ENCODE results near the gene SGSM1.

Gene SGSM1

DNA sequence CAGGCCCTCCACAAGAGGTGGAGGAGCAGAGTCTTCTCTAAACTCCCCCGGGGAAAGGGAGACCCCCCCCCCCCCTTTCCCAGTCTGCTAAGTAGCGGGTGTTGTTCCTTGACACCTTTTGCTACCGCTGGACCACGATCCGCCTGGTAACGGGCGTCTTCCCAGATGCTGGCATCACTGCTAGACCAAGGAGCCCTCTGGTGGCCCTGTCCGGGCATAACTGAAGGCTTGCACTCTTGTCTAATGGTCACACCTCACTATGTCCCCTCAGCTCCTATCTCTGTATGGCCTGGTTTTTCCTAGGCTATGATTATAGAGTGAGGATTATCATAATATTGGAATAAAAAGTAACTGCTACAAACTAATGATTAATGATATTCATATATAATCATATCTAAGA lies 31.5 kb downstream of the SGSM1 start:
- DNase-seq, result peak in 2 of 51 donors; percentile 7 to 18

DNA sequence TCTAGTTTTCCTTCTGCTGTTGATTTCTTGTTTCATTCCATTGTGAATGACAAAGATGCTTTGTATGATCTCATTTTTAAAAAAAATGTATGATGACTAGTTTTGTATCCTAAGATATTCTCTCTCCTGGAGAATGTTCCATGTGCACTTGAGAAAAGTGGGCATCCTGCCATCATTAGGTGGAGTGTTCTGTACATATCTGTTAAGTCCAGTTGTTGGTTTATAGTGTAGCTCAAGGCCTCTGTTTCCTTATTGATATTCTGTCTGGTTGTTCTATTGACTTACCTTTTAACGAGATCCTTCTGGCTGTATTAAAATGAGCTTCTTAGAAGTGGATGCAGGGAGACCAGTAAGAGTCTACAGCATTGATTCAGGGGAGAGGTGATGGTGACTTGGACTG lies 35.2 kb downstream of the SGSM1 start:
- no peak for DNase-seq

DNA sequence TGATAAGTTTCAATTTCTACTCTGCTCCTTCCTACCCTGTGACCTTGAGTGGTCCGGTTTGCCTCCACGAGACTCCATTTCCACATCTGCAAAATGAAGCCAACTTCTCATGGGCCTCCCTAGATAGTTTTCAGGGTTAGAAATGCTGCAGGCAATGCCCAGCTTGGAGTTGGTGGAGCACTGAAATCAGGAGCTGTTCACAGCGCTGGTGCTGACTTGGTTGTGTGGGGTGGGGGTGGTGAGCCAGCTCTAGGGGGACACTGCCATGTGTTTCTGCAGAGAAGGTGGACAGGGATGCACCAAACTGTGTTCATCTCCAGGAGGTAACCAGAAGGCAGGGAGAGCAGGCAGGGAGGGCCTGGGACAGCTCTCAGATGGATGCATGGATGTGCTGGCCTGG lies 37.0 kb downstream of the SGSM1 start:
- DNase-seq, result no peak

DNA sequence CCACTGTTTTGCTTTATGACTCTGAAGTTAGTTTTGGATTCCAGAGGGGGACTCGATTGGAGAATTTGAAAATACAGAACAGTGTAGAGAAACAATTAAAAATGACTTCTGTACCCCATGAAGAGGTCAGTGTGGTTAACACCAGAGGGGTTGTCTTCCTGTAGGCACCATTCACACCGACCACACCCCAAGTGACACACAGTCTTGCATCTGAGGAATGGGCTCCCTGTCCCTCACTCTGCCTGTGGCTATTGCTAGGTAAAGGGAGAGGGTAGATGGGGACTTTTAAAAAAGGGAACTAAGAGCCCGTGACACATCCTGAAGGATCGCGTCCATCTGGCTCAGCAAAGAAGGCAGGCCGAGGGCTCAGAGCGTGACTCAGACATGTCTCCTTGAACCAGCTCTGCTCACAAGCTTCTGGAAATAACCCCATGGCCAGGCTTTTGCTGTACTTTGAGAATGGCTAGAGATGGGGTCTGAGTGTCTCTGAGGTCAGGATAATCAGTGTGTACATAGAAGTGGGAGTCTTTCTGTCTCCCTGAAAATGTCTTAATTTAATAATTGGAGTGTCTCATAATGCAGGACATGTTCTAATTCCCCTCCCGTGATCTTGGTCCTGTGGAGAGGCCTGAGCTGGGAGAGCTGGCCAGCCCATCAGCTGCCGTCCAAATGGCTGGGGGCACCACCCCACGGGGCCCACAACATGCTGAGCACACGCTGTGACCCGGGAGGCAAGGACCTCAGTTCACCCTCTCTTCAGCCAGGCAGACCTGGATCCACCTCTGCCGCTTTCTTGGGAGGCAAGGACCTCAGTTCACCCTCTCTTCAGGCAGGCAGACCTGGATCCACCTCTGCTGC lies 39.3 kb downstream of the SGSM1 start:
- peak in 1 of 51 donors; percentile 7 for DNase-seq

DNA sequence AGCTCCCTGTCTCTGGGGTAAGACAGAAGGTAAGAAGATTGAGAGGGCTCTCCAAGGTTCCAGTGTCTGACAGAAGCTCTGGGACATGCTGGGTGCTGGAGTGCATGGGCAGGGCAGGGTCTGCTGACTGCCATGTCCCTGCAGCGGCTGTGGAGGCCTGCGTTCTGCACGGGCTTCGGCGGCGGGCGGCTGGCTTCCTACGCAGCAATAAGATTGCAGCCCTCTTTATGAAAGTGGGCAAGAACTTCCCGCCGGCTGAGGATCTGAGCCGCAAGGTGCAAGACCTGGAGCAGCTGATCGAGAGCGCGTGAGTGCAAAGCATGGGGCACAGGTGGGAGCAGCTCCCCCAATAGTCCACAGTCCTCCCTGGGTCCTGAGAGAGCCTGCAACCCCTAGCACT lies 41.5 kb downstream of the SGSM1 start:
- no peak for DNase-seq

DNA sequence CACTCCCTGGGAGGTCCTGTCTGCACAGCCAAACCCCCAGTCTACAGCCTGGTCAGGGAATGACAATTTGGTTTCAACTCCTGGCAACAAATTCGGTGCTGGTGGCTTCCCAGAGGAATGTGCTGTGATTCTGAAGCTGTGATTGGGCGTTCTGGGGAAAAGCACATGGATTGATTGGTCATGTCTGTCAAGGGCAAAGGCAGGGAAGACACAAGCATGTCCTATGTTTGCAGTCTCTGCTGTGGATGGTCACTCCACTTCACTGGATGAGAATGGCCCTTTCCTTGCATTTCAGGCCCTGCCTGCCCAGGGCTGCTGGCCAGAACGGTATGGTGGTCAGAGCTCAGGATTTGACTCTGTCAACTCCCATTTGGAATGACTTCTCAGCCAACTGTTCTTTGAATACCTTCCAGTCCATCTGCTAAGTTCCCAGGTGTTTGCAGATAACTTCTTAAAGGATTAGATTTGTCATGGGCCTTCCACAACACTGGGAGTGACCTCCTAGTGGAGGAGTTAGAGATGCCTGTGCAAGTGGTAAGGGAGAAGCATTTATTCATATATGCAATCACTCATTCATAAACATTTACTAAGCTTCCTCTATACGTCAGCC lies 42.7 kb downstream of the SGSM1 start:
- no peak for DNase-seq

DNA sequence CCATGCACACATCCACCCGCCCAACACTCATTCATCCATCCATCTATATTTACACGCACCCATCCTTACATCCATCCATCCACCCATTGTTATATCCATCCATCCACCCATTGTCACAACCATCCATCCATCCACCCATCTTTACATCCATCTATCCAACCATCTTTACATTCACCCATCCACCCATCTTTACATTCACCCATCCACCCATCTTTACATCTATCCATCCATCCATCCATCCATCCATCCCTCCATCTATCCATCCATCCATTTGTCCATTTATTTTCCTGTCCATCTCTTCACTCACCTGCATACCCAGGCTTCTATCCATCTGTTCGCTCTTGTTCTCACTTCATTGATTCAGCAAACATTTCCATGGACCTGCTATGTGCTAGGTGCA lies 49.8 kb downstream of the SGSM1 start:
- no peak for DNase-seq

DNA sequence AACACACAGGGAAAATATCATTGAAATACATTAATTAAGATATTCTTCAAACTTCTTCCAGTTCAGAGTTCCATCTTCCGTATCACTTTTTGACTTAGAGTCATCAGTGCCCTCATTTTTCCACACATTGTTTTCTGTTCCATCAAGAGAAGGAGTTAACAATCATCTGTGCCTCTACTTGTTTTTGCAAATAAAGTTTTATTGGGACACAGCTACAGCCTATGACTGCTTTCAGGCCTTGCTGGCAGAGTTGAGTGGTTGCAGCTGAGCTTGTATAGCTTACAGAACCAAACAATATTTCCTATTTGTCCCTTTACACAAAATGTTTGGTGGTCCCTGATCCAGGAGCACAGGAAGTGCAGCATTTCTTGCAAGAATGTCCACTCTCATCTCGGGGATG lies 51.6 kb downstream of the SGSM1 start:
- DNase-seq, result no peak

DNA sequence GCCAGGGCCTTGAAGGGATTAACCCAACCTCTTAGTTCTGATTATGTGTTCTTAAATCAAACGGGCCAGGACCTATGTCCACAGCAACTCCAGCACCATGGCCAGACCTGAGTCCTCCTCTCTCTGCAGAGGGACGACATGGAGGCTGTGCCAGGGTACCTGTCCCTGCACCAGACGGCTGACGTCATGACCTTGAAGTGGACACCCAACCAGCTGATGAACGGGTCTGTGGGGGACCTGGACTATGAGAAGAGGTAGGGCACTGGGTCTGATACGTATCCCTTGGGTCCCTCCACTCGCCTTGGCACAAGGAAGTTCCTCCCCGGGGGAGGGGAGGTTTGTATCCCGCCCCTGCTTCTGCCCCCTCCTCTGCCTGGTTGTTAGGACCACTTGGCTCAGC lies 53.6 kb downstream of the SGSM1 start:
- DNase-seq, result no peak

DNA sequence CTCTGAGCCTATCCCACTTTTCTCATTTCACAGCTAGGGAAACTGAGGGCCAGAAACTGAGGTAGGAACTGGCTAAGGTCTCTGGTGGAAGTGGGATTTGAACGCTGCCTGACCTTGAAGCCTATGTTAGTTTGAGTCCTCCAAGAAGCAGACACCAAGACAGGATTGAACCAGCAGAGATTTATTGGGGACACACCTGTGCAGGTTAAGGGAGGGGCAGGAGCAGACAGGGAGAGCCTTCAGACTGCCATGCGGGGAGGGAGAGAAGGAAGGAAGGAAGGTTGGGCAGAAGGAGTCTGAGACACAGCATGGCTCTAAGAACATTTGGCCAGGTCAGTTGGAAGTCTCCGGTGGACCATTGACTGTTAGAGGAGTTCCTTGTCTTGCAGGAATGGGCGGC lies 59.5 kb downstream of the SGSM1 start:
- DNase-seq, result no peak

DNA sequence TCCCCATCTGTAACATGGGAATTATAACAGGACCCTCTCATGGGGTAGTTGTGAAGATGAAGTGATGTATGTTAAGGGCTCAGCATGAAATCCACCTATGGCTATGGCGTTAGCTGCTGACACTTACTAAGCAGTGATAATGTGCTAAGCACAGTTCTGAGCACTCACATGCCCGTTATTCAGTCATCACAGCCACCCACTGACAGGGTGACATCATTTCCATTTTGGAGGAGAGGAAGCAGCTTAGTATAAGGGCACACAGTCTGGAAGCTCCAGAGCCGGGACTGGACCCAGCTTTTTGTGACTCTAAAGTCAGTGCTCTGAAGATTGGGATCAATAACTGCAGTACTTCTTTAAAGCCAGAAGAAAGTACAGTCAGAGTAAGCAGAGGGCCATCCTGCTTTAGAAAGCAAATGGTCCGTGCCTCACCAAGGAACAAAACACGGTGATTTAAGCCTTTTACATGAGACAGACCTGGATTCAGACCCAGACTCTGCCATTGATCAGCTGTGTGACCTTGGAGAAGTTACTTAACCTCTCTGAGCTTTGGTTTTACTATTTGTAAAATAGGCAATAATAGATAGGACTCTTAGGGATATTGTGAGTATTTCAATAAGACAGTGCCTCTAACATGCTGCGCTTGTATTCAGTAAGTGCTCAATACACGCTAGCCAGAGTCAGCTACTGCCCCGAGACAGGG lies 61.5 kb downstream of the SGSM1 start:
- DNase-seq, result peak in 1 of 51 donors; percentile 37

DNA sequence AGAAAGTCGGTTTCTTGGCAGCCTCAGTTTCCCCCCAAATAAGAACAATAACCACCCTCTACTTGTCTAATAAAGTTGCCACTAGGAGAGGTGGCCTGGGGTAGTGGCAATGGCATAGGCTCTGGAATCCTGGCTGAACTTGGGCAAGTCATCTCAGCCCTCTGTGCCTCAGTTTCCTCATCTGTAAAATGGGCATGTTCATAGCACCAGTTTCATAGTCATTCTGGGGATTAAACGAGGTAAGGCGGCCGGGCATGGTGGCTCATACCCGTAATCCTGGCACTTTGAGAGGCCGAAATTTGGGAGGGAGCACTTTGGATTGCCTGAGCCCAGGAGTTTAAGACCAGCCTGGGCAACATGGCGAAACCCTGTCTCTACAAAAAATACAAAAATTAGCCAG lies 63.0 kb downstream of the SGSM1 start:
- DNase-seq, result no peak

DNA sequence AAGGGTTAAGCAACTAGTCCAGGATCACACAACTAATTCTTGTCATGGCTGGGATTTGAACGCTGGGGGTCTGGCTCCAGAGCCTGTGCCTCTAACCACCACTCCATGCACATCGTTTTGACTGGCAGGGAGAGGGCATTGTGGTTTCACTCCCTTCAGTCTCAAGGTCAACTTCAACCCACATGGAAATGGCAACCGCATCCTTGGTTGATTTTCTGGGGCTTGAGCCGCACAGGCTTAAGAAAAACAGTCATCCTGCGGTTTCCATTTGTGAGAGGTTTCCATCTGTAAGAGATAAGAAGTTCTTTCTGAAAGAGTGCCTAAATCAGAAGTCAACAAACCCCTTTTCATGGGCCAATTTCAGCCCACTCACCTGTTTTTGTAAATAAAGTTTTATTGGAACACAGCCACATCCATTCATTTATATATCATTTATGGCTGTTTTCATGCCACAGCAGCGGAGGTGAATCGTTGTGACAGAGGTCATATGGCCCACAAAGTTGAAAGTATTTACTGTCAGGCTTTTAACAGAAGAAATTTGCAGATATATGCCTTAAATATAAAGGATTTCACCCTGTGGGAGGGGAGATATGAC lies 65.7 kb downstream of the SGSM1 start:
- DNase-seq, result no peak

DNA sequence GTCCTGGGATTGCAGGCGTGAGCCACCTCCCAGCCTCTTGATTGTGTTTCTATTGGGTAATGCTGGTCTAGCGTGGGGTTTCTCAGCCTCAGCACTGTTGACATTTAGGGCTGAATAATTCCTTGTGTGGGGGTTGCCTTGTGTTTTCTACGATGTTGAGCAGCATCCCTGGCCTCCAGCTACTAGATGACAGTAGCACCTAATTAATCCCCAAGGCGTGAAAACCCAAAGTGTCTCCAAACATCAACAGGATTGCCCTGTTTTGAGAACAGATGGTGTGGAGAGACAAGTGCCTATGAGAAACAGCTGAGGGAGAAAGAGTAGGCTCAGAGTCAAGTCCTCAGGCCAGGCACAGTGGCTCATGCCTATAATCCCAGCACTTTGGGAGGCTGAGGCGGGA lies 67.2 kb downstream of the SGSM1 start:
- no peak for DNase-seq

DNA sequence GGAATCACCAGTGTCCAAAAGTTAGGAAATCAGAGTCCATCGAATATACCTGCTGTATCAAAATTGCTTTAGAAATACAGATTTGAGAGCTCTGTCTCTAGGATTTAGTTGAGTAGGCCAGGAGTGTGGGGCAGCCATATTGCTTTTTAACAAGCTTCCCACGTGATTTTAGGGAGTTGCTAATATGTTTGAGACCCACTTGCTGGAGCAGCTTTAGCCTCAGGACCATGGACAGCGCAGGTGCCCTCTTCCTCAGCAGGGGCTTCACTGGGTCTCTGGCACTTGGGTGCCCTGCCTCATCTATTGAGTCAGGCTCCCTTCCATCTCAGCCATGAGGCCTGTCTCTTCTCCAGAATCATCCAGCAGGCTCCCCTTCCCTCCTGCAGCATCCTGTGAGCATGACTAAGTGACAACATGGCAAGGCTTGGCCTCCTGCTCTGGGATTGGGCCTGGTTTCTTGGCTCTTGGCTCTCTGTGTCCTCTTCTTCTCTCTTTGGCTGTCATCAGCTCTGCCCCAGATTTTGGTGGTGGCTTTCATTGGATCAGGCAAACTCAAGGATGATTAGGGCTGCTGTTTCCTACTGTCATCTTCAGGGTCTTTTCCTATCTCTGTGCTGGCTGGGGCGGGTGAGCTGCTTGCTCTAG lies 70.0 kb downstream of the SGSM1 start:
- no peak for DNase-seq

DNA sequence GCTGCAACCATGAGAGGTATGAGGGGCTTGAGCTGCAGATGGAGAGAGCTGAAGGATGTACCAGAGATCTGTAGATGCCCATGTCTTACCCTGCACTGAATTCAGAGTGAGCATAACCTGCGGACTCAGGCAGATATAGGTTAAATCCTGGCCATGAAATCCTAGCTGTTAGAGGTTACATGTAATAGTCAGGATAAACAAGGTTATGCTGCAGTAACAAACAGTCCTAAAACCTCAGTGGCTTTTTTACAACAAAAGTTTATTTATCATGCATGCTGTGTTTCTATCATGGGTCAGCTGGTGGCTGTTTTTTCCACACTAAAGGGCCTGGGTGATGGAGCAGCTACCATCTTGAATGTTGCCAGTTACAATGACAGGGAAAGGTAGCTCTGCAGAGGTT lies 70.7 kb downstream of the SGSM1 start:
- DNase-seq, result no peak

DNA sequence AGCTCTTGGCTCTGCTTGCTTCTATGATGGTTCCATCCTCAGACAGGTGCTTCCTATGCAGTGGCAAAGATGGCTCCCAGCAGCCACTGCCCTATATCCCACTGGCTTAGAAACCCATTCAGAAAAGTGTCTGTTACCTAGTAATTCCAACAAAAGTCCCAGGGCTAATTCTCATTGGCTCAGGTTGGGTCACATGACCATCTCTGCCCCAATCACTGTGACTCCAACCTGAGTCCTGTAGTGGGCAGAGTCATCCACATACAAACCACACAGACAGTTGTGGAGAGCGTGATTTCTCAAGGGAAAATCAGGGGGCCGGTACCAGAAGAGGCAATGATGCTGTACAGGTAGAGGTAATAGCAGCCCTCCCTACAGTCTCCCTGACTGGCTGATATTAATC lies 73.0 kb downstream of the SGSM1 start:
- no peak for DNase-seq

DNA sequence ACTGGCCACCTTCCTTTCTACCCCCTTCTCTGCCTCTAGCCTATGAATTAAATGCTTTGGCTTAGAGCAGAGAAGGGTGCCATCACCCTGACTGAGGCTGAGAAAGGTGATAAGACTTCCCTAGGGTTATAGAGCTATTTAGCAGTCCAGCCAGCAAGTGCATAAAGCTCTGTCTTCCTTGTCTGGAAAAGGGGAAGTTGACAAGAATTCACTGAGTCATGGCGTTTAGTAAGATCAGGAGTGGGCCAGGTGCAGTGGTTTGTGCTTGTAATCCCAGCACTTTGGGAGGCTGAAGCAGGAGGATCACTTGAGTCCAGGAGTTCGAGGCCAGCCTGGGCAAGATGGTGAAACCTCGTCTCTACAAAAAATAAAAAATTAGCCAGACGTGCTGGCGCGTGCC lies 77.4 kb downstream of the SGSM1 start:
- DNase-seq, result no peak

DNA sequence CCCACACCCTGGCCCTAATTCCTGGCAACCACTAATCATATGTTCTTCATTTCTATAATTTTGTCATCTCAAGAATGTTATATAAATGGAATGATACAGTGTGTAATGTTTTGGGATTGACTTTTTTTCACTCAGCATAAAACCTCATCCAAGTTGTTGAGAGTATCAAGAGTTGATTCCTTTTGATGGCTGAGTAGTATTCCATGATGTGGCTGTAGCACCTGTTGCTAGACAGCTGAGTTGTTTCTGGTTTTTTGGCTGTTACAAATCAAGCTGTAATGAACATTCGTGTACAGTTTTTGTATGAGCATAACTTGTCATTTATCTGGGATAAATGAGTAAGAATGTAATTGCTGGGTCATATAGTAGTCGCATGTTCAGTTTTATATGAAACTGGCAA lies 81.2 kb downstream of the SGSM1 start:
- no peak for DNase-seq

DNA sequence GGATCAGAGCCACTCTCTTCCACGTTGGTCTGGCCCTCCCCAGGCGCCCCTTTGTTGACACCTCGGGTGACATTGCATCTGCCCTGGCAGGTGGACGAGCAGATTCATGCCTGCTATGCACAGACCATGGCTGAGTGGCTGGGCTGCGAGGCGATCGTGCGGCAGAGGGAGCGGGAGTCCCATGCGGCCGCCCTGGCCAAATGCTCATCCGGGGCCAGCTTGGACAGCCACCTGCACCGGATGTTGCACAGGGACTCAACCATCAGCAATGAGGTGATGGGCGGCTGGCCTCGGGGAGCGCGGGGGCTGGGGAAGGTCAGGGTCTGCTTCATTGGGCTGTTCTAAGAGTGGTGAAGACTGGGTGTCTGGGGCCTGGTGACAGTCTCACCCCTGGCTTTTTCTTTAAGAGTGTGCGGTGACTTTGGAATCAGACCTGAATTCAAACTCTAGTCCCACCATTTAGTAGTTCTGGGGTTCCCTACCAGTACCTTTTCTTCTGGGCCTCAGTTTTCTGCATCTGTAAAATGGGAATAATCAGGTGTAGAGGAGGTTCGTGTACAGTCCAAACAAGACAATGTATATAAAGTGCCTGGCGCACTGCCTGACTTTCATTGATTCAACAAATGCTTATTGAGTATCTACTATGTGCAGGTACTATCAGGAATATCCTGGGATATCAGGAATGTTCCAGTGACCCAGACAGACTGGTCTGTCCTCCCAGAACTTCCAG lies 87.5 kb downstream of the SGSM1 start:
- DNase-seq, result no peak

Measured in hypothalamus (tissue), 51 donors.